ENCODE measurements around the gene PIBF1.

The PIBF1 gene

DNA sequence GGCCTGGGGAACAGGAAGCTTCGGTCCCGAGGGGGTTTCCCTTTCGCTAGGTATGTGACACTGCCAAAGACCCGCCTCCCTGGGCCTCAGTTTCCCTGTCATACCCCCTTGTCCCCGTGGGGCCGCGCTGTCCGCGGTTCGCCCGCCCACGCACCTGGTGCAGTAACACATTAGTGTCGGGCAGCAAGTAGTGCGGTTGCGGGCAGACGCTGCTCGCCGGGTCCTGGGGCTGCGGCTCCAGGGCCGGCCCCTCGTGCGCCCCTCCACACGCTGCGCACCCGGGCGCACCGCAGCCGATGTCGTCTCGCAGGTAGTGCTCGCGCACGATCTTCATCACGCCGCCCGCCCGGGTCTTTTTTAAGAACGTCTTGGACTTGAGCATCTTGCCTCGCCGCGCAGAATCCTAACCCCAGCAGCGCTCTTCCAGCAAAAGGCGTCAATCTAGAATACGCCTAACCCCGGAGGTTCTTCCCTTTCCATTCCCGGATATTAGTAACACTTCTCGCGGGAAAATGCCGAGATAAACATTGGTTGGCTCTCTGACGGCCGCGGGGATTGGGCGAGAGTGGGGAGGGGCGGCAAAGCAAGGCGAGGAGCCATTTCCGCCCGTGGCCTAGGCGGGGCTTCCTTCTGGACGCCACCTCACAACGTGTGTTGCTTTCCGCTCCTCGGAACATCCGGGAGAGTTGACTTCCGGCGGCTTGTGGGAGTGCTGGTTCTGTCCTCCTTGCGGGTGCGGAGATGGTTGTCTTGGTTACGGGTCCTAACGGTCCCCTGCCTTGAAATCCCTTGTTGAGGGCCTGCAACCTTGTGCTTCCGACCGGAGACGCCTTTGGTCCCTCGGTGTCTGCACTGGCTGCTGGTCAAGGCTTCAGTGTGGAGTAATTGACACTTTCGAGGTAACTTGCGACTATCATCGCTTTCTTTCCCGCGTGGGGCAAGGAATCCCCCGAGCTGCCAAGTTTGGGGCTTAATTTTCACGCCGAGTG is at the start of gene PIBF1, which contains the start of gene DIS3:
TSS of gene PIBF1 (plus strand) at position 683 of the 989 bp plus-strand sequence. CDS start 1,337 bp downstream, outside the sequence.
TSS of gene DIS3 (minus strand) at position 450 of the 989 bp plus-strand sequence. CDS start at position 382, 68 bp downstream.
- Histone ChIP-seq H3K4me3 (ENCODE audit: low read depth, low read length) (peak within 1 kb of the TSS; percentile 86), H2AFZ (peak within 1 kb of the TSS; percentile 73), H3K9ac (peak within 1 kb of the TSS; percentile 34), H3K36me3 (ENCODE audit: control insufficient read depth, insufficient read depth, low read length) (no peaks in the 10 kb centered on the region), H3K9me3 (ENCODE audit: control insufficient read depth, low read length) (no peaks in the 10 kb centered on the region), H3K4me2 (ENCODE audit: low read length) (peak within 1 kb of the TSS; percentile 89), H3K4me1 (peaks cover 2% of the 10 kb centered on the region), H3K27me3 (ENCODE audit: control insufficient read depth, insufficient read depth, low read length) (no peaks in the 10 kb centered on the region), H3K79me2 (no peaks in the 10 kb centered on the region), H3K27ac (peak within 1 kb of the TSS; percentile 71)
- no peak for TF ChIP-seq CTCF (IDR thresholded peaks at IDR 0.05)

DNA sequence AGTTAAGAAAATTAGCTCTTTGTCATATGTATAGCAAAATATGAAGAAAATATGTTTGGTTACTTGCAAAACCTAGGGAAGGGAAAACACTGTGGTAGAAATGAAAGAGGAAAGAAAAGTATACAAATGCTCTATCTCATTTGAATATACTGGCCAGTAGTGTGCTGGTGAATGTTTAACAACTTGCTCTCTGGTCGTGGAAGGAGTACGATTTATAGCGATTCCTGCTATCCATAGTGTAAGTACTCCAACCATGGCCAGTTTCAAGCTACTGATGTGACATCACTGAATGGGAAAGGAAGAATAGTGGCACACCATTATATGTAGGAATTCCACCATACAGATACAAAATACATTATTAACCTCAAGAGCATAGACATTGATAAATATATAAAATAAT is 44.9 kb upstream of the PIBF1 start:
- Histone ChIP-seq H2AFZ (no peak overlapping the region), H3K79me2 (no peaks in the 10 kb centered on the region)

DNA sequence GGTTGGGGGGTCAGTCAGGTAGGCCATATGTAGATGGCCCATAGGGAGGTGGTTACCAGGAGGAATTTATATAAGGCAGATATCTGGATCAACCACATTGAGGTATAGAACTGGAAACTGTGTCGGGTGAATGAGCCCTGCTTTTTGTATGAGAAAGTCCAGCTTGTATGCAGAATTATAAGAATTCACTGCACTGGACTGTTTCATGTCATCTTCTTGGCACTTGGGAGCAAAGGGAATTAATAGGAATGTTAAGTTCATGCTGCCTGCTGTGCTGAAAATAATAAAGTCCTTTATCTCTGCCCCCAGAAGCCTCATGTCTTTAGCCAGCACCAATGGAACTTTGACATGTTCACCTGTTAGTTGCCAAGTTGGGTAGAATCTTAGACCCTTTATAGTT is 41.9 kb upstream of the PIBF1 start:
- Histone ChIP-seq H3K4me2 (ENCODE audit: low read length) (no peak overlapping the region), H3K36me3 (ENCODE audit: control insufficient read depth, insufficient read depth, low read length) (no peaks in the 10 kb centered on the region), H3K4me3 (ENCODE audit: low read depth, low read length) (no peak overlapping the region), H2AFZ (no peak overlapping the region), H3K27me3 (ENCODE audit: control insufficient read depth, insufficient read depth, low read length) (no peaks in the 10 kb centered on the region), H3K9me3 (ENCODE audit: control insufficient read depth, low read length) (no peaks in the 10 kb centered on the region), H3K9ac (no peak overlapping the region), H3K4me1 (no peaks in the 10 kb centered on the region), H3K27ac (no peak overlapping the region), H3K79me2 (no peaks in the 10 kb centered on the region)
- TF ChIP-seq CTCF (IDR thresholded peaks at IDR 0.05): no peak

More for the DNA sequence above, 44.9 kb upstream of the PIBF1 start:
- no peak overlapping the region for H3K4me2 ChIP-seq (ENCODE audit: low read length)
- no peak overlapping the region for H3K4me3 ChIP-seq (ENCODE audit: low read depth, low read length)
- no peaks in the 10 kb centered on the region for H3K36me3 ChIP-seq (ENCODE audit: control insufficient read depth, insufficient read depth, low read length)
- no peak overlapping the region for H3K9ac ChIP-seq
- no peaks in the 10 kb centered on the region for H3K27me3 ChIP-seq (ENCODE audit: control insufficient read depth, insufficient read depth, low read length)
- H3K4me1 ChIP-seq: no peaks in the 10 kb centered on the region
- no peak overlapping the region for H3K27ac ChIP-seq
- TF ChIP-seq CTCF (IDR thresholded peaks at IDR 0.05): no peak
- H3K9me3 ChIP-seq (ENCODE audit: control insufficient read depth, low read length): no peaks in the 10 kb centered on the region

- Histone ChIP-seq H2AFZ (no peak overlapping the region), H3K9ac (no peak overlapping the region), H3K4me3 (ENCODE audit: low read depth, low read length) (no peak overlapping the region), H3K4me2 (ENCODE audit: low read length) (no peak overlapping the region), H3K27me3 (ENCODE audit: control insufficient read depth, insufficient read depth, low read length) (no peaks in the 10 kb centered on the region), H3K36me3 (ENCODE audit: control insufficient read depth, insufficient read depth, low read length) (no peaks in the 10 kb centered on the region), H3K9me3 (ENCODE audit: control insufficient read depth, low read length) (no peaks in the 10 kb centered on the region), H3K27ac (no peak overlapping the region), H3K4me1 (no peaks in the 10 kb centered on the region), H3K79me2 (no peaks in the 10 kb centered on the region)
- TF ChIP-seq CTCF (IDR thresholded peaks at IDR 0.05): no peak
Measured at GRCh38 chr13:72745260-72745659, 36.7 kb upstream of the PIBF1 start.

All from parathyroid adenoma (tissue), 2 donors.